Bronchus fibroblast of lung (primary cell): ENCODE measurements around the gene RREB1. TPM values are rescaled to one million over a fixed set of nuclear protein-coding genes. Genes with fewer than 3 reads are reported as not detected.

Source experiments
- total RNA-seq: library from RNA; depleted of rRNA; stranded (reverse); fragments of >200 nt; gene quantifications from 2 replicates; pipeline ENCODE4 v1.2.3, GENCODE V29; 2015

Gene RREB1
- total RNA-seq: 6.2 and 6.6 TPM in 2 replicates

GRCh38 chr6:7107578-7108195 lies at the start of gene RREB1:
TSS of gene RREB1 (plus strand) at chr6:7107961. CDS start at chr6:7181912, 73,951 bp downstream.

Other genes starting within 250 kb of the RREB1 start
- 40.1 and 58.3 TPM in 2 replicates for gene SSR1, start 205.2 kb downstream of the RREB1 start, total RNA-seq